Measurements from ENCODE around the gene GBF1. TPM values are rescaled to one million over a fixed set of nuclear protein-coding genes. Genes with fewer than 3 reads are reported as not detected.

Gene GBF1, protein sequence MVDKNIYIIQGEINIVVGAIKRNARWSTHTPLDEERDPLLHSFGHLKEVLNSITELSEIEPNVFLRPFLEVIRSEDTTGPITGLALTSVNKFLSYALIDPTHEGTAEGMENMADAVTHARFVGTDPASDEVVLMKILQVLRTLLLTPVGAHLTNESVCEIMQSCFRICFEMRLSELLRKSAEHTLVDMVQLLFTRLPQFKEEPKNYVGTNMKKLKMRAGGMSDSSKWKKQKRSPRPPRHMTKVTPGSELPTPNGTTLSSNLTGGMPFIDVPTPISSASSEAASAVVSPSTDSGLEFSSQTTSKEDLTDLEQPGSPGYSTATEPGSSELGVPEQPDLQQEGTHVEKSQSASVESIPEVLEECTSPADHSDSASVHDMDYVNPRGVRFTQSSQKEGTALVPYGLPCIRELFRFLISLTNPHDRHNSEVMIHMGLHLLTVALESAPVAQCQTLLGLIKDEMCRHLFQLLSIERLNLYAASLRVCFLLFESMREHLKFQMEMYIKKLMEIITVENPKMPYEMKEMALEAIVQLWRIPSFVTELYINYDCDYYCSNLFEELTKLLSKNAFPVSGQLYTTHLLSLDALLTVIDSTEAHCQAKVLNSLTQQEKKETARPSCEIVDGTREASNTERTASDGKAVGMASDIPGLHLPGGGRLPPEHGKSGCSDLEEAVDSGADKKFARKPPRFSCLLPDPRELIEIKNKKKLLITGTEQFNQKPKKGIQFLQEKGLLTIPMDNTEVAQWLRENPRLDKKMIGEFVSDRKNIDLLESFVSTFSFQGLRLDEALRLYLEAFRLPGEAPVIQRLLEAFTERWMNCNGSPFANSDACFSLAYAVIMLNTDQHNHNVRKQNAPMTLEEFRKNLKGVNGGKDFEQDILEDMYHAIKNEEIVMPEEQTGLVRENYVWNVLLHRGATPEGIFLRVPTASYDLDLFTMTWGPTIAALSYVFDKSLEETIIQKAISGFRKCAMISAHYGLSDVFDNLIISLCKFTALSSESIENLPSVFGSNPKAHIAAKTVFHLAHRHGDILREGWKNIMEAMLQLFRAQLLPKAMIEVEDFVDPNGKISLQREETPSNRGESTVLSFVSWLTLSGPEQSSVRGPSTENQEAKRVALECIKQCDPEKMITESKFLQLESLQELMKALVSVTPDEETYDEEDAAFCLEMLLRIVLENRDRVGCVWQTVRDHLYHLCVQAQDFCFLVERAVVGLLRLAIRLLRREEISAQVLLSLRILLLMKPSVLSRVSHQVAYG (N-terminal part only)
- total RNA-seq = 10 to 100 TPM; 36.4 to 42.1 (median 41.3) TPM
- 10 to 100 TPM in 1 of 3 donors, 1 to 10 TPM in 2; 5.8 to 11.5 (median 7.3) TPM for polyA plus RNA-seq
- long read RNA-seq, donor 1 = 0 reads
- long read RNA-seq, donor 2 = 0 reads

DNA sequence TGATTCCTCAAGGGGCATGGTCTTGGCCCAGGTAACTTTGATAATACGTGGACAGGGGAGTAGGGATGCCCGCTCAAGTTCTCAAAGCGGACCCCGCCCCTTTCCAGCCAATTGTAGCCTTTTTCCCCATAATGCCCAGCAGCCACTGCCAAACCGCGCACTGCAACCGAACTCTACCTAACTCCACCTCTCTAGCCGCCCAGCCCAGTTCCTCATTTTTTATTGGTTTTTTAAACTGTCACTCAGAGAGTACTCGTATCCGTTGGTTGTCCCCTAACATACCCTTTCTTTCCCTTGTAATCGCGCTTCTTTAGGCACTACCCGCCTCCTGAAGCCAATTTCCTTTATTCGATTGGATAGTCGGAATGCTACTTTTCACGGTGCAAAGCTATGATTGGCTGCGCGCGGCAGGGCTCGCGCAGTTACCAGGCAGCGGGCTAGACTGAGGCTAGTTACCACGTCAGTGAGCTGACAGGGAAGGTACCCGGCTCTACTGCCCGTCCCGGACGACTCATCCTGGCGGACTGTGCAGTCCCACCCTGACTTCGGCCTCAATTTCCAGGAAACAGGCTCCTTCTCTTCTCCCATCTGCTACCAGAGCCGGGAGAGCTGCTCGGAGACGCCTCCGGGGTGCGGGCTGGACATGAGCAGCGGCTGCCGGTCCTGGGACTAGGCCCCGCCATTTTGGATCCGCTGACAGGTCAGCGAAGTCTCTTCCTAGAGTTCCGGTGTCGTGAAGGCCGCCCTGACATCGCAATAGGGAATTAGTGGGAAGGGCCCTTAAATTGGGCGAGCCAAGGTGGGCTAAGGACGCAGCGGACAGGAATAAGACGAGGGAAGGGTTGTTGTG is at the start of gene GBF1:
GBF1 (plus strand) TSS at position 451 of the 850 bp plus-strand sequence. CDS start 13,407 bp downstream, outside the sequence.
- intact Hi-C loops (cut with DNase I; ENCODE audit: low total_unique reads) = no loop called here
- H3K9me3 ChIP-seq = no peaks in the 10 kb centered on the region
- H3K4me3 ChIP-seq = peak within 1 kb of the TSS; percentile 83 to 98 (median 90)
- whole genome bisulfite sequencing, 5 donors = 0 to 1% (median 0%) methylated on average over 38 to 47 of the region's 47 CpGs
- peak within 1 kb of the TSS; percentile 77 to 95 (median 92) for H3K27ac ChIP-seq
- peaks cover 0 to 28% (median 17%) of the 10 kb centered on the region in 7 donors for H3K27me3 ChIP-seq (replicated peaks in 1 of 7)
- H3K36me3 ChIP-seq = peaks cover 0 to 19% (median 0%) of the 10 kb centered on the region in 6 donors
- TF ChIP-seq, protein P1, sequence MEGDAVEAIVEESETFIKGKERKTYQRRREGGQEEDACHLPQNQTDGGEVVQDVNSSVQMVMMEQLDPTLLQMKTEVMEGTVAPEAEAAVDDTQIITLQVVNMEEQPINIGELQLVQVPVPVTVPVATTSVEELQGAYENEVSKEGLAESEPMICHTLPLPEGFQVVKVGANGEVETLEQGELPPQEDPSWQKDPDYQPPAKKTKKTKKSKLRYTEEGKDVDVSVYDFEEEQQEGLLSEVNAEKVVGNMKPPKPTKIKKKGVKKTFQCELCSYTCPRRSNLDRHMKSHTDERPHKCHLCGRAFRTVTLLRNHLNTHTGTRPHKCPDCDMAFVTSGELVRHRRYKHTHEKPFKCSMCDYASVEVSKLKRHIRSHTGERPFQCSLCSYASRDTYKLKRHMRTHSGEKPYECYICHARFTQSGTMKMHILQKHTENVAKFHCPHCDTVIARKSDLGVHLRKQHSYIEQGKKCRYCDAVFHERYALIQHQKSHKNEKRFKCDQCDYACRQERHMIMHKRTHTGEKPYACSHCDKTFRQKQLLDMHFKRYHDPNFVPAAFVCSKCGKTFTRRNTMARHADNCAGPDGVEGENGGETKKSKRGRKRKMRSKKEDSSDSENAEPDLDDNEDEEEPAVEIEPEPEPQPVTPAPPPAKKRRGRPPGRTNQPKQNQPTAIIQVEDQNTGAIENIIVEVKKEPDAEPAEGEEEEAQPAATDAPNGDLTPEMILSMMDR (IDR thresholded peaks at IDR 0.05 in 8 of 11, conservative IDR thresholded peaks at IDR 0.05 in 3 of 11) = peak in 1 of 11 experiments; percentile 45
- TF ChIP-seq POLR2A (IDR thresholded peaks at IDR 0.05) = peak; percentile 41 to 97 (median 77)
- peak; percentile 97 to 100 (median 99) for TF ChIP-seq POLR2AphosphoS5 (IDR thresholded peaks at IDR 0.05)
- peaks cover 37 to 80% (median 67%) of the 10 kb centered on the region in 6 donors for H3K4me1 ChIP-seq
- DNase-seq = peak; percentile 96

DNA sequence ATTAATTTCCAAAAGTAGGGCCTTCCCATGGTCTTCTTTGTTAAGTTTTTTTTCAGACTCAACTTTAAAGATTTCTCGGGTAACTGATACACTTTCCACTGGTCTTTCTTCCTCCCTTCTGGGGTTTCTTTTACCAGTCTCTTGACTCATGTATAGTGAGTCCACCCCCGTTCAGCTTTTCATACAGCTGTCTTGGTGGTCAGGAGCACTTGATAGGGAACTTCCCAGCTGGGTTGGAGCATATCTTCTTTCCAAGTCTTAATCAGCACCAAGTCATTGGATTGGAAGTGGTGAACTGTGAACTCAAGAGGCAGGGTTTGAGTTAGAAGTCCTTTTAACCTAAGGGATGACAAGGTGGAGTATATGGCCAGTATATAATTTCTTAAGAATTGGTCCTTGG is 48.4 kb upstream of the GBF1 start:
- WGBS, 5 donors = 49 to 76% (median 71%) methylated on average over 2 of the region's 2 CpGs
- intact Hi-C loops (cut with DNase I; ENCODE audit: low total_unique reads) = no loop called here
- H3K4me3 ChIP-seq = no peak overlapping the region

DNA sequence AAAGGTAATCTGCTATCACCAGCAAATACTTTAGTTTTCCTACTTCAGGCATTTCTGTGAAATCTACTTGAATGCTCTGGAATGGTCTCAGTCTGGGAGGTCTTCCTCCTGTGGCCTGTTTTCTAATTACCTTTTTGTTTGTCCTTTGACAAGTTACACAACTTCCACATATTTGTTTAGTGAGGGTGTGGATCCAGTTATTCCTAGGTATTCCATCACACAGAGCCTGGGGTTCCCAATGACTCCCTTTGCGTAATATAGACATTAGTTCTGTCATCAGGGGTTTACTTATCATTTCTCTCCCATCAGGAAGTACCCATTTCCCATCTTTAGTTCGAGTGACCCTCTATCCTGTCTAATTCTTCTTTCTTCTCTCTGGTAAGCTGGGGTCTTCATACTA is 47.3 kb upstream of the GBF1 start:
- H3K4me3 ChIP-seq = no peak overlapping the region
- H3K9me3 ChIP-seq = no peaks in the 10 kb centered on the region
- DNase-seq = no peak
- intact Hi-C loops (cut with DNase I; ENCODE audit: low total_unique reads) = no loop called here
- H3K4me1 ChIP-seq = peaks cover 0 to 18% (median 3%) of the 10 kb centered on the region in 6 donors
- H3K27ac ChIP-seq = no peak overlapping the region
- WGBS, 5 donors = 61 to 78% (median 65%) methylated on average over 2 of the region's 2 CpGs
- H3K36me3 ChIP-seq = no peaks in the 10 kb centered on the region
- TF ChIP-seq, protein P1 (IDR thresholded peaks at IDR 0.05 in 8 of 11, conservative IDR thresholded peaks at IDR 0.05 in 3 of 11) = no peak
- TF ChIP-seq POLR2A (IDR thresholded peaks at IDR 0.05) (no peak), POLR2AphosphoS5 (IDR thresholded peaks at IDR 0.05) (no peak)
- no peaks in the 10 kb centered on the region for H3K27me3 ChIP-seq (replicated peaks in 1 of 7)

More for the DNA sequence above, 48.4 kb upstream of the GBF1 start:
- H3K27me3 ChIP-seq (replicated peaks in 1 of 7) = no peaks in the 10 kb centered on the region
- peaks cover 0 to 13% (median 3%) of the 10 kb centered on the region in 6 donors for H3K4me1 ChIP-seq
- H3K36me3 ChIP-seq = no peaks in the 10 kb centered on the region
- H3K27ac ChIP-seq = no peak overlapping the region
- TF ChIP-seq, protein P1 (IDR thresholded peaks at IDR 0.05 in 8 of 11, conservative IDR thresholded peaks at IDR 0.05 in 3 of 11) = no peak
- TF ChIP-seq POLR2A (IDR thresholded peaks at IDR 0.05) = no peak
- no peak for TF ChIP-seq POLR2AphosphoS5 (IDR thresholded peaks at IDR 0.05)
- no peak for DNase-seq
- peaks cover 0 to 8% (median 3%) of the 10 kb centered on the region in 8 donors for H3K9me3 ChIP-seq

All from spleen (tissue), 13 donors.